NT2/D1 (cell line): ENCODE data around the gene TOPBP1.

Source experiments
- DNase-seq: peaks from one replicate; pipeline ENCODE4 v3.0.0-alpha.2; 2011; ENCODE audit warnings: low read depth, low spot score
- H3K27me3 ChIP-seq: 2 replicates; pipeline ENCODE4 v1.6.0; 2011; ENCODE audit warnings: mild to moderate bottlenecking; ENCODE audit not compliant: insufficient read length, insufficient read depth
- H3K36me3 ChIP-seq: 2 replicates; pipeline ENCODE4 v1.6.1; 2011; ENCODE audit warnings: mild to moderate bottlenecking, low read length, mixed read lengths; ENCODE audit not compliant: insufficient read depth, insufficient read length
- H3K4me1 ChIP-seq: 2 replicates; pipeline ENCODE4 v1.5.1; 2011; ENCODE audit not compliant: insufficient read depth, insufficient read length
- H3K4me3 ChIP-seq: 2 replicates; pipeline ENCODE4 v1.5.1; 2011; ENCODE audit warnings: low read depth; ENCODE audit not compliant: insufficient read length
- H3K9ac ChIP-seq: 2 replicates; pipeline ENCODE4 v1.6.0; 2011; ENCODE audit warnings: low read depth; ENCODE audit not compliant: insufficient read length
- H3K9me3 ChIP-seq: 2 replicates; pipeline ENCODE4 v1.5.1; 2011; ENCODE audit warnings: mild to moderate bottlenecking, low read length; ENCODE audit not compliant: insufficient read depth
- SUZ12 ChIP-seq: IDR thresholded peaks from 2 replicates; pipeline ENCODE4 v1.6.1; 2011; ENCODE audit not compliant: insufficient read length, insufficient read depth; ENCODE audit errors: extremely low read depth
- YY1 ChIP-seq: IDR thresholded peaks from 2 replicates; pipeline ENCODE4 v1.6.1; 2011; ENCODE audit not compliant: insufficient read length, insufficient read depth
- ZNF274 ChIP-seq: IDR thresholded peaks from 2 replicates; pipeline ENCODE4 v1.6.1; 2011; ENCODE audit warnings: mild to moderate bottlenecking, low read depth, low read length

The TOPBP1 gene

DNA sequence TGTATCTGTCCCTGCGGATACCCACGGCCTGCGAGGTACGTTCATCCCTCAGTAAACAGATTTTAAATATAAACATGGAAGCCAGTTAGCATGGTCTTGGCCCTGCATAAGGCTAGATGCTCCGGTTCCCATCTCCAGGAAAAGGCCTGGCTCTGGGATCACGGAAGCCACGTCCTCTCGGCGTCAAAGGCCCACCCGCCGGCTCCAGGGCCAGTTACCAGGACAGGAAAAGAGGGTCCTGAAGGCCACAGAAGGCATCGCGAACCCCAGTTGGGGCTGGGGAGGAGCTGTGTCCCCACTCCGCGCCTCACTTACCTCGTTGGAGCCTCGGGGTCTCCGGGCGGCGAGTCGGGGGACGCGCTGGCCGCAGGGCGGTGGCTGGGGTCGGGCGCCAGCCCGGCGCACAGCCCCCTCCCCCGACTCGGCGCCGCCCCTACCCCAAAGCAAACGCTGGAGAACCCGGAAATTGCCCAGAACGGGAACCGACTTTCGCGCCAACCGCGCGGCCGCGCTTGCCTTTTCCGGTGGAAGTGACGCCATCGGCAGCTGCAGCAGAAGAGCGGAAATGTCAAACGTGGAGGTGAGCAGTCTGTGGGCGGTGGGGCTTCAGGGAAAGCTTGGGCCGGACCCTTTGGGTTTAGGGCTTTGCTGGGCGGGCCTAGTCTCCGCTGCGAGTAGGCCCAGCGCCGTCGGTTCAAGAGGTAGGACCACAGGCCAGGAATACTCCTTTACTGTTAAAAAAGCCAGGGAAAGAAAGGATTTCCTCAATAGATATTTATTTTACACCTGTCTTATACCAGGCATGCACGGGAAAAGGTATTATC is at the start of gene TOPBP1:
Gene TOPBP1 (minus strand): TSS at position 488 of the 824 bp plus-strand sequence. CDS start 814 bp downstream, outside the sequence.
- TF ChIP-seq YY1, result no peak
- no peak for TF ChIP-seq SUZ12
- no peak for TF ChIP-seq ZNF274
- H3K4me3 ChIP-seq, result peak within 1 kb of the TSS; percentile 96
- peak within 1 kb of the TSS; percentile 99 for H3K9ac ChIP-seq
- peaks cover 40% of the 10 kb centered on the region for H3K36me3 ChIP-seq
- no peaks in the 10 kb centered on the region for H3K4me1 ChIP-seq
- peak; percentile 70 for DNase-seq
- no peaks in the 10 kb centered on the region for H3K9me3 ChIP-seq
- no peaks in the 10 kb centered on the region for H3K27me3 ChIP-seq

DNA sequence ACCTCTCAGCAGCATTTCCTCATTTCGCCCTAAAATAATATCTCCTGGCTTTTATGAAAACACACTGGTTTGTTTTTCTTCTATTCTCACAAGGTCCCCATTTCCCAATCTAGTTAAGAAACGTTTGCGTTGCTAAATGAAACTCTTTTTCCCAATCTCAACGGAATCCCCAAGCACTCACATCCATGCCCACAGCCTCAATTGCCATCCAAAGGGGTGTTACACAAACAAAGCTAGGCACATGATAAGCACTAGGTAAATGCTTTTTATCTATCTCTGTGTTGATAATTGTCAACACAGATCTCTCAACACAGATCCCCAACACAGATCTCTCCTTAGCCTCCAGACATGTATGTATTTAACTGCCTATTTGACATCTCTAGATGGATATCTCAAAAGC is 49.3 kb upstream of the TOPBP1 start:
- TF ChIP-seq SUZ12 (no peak), ZNF274 (no peak), YY1 (no peak)
- Histone ChIP-seq H3K9ac (no peak overlapping the region), H3K4me1 (no peaks in the 10 kb centered on the region), H3K9me3 (no peaks in the 10 kb centered on the region), H3K27me3 (peaks cover 2% of the 10 kb centered on the region), H3K4me3 (no peak overlapping the region), H3K36me3 (no peaks in the 10 kb centered on the region)
- DNase-seq, result no peak

DNA sequence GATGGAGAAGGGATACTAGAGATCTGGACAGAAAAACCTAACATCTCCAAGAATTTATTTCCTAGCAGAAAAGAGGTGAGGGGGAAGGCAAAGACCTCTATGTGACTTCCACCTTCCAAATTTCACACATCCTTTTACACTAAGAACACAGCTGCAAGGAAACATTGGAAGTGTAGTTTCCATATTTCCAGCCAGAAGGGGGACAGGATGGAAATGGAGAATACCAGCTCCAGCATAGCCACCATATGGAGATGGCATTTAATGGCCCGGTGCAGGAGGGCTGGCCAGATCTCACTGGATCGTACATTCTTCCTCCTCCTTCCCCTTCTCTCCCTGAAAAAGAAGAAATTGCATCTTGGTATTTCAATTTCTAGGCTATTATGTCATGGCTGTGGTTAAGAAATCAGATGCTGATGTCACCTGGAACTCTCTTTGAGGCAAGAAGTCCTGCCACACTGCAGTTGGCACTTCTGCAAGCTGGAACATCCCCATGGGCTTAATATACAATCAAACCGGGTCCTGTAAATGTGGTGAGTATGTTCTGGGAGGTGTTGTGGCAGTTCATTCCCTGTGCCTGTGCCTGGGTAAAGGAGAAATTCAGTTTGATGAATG is 47.5 kb upstream of the TOPBP1 start:
- no peaks in the 10 kb centered on the region for H3K36me3 ChIP-seq
- H3K9me3 ChIP-seq, result no peaks in the 10 kb centered on the region
- no peak overlapping the region for H3K9ac ChIP-seq
- H3K4me3 ChIP-seq, result no peak overlapping the region
- DNase-seq, result no peak
- TF ChIP-seq SUZ12 (no peak), YY1 (no peak), ZNF274 (no peak)
- peaks cover 2% of the 10 kb centered on the region for H3K27me3 ChIP-seq
- no peaks in the 10 kb centered on the region for H3K4me1 ChIP-seq

DNA sequence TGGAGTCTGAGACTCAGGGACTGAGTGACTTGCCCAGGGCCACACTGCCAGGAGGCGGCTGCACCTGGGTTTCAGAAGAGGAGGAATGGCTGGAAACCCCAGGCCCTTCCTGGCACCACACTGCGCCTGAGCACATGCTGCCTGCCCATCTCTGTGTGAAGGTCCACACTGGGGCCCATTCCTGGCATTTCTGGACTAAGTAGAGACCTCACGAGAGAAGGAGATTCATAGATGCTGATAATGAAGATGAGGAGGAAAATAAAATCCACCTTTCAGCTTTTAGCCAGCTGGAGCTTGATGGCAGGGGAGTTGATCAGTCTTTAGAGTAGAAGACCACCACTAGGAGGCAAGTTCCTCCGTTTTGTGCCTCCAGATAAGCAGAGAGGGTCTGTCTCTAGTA is 44.3 kb upstream of the TOPBP1 start:
- no peaks in the 10 kb centered on the region for H3K4me1 ChIP-seq
- TF ChIP-seq YY1 (no peak), SUZ12 (no peak), ZNF274 (no peak)
- DNase-seq, result no peak
- H3K27me3 ChIP-seq, result peaks cover 2% of the 10 kb centered on the region
- no peaks in the 10 kb centered on the region for H3K9me3 ChIP-seq
- no peaks in the 10 kb centered on the region for H3K36me3 ChIP-seq
- H3K4me3 ChIP-seq, result no peak overlapping the region
- H3K9ac ChIP-seq, result no peak overlapping the region

DNA sequence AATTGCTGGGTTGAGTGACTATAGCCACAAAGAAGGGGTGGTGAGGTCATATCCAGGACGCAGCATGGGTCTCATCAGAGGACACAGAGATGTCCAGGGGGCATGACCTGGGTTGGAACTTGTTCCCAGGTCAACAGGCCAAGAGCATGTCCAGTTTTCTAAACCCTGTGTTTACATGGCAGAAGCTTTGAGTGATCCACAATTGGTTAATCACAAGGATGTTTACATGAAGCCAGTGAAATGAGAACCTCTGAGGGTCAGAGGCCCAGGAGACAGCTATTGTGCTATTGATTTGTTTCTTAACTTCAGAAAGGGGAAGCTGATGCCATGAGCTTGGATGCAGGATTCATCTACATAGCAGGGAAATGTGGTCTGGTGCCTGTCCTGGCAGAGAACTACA is 42.2 kb upstream of the TOPBP1 start:
- DNase-seq, result no peak
- Histone ChIP-seq H3K36me3 (no peaks in the 10 kb centered on the region), H3K9ac (no peak overlapping the region), H3K9me3 (no peaks in the 10 kb centered on the region), H3K4me3 (no peak overlapping the region), H3K4me1 (no peaks in the 10 kb centered on the region), H3K27me3 (no peaks in the 10 kb centered on the region)
- TF ChIP-seq YY1 (no peak), SUZ12 (no peak), ZNF274 (no peak)

DNA sequence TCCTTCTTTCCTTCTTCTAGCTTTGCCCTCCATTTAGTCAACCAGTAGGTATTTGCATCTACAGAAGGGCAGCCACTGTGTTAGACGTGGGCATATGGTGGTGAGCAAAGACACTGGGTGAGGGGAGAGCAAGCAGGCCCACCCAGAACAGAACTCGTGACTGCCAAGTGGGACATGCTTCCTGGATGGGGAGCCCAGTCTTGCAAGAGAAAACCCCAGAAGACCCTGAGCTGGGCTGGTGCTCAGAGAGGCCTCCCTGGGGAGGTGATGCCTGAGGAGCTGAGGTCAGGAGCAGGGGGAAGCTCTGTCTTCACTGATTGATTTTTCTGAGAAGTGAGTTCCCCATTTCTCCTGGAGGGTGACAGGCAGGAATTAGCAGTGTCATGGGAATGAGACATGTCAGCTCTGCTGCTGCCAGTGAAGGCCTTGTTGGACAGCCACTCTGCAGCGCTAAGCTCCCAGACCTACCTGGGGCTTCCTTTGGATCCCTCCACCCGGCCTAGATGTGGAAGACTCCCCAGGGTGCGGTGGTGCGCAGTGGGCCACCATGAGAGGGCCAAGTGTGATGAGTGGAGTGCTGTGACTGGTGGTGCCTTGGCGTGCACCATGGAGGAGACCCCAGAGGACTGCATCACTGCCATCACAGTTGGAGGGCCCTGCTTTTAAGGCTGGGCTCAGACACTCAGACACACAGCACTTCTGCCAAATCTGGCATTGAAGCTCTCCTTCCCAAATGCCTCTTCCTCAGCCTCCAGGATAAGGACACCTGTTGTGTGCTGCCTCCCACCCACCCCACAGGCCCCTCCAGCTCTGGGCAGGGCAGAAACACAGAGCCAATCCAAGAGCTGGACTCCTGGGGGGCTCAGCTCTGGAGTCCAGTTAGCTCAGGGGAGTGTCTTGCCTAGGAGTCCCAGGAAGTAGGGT is 40.0 kb upstream of the TOPBP1 start:
- Histone ChIP-seq H3K9me3 (peaks cover 3% of the 10 kb centered on the region; the same call in 1 of the 2 replicates), H3K4me1 (no peaks in the 10 kb centered on the region), H3K9ac (no peak overlapping the region), H3K27me3 (no peaks in the 10 kb centered on the region), H3K4me3 (no peak overlapping the region), H3K36me3 (no peaks in the 10 kb centered on the region)
- DNase-seq, result no peak
- TF ChIP-seq SUZ12 (no peak), YY1 (no peak), ZNF274 (no peak)

DNA sequence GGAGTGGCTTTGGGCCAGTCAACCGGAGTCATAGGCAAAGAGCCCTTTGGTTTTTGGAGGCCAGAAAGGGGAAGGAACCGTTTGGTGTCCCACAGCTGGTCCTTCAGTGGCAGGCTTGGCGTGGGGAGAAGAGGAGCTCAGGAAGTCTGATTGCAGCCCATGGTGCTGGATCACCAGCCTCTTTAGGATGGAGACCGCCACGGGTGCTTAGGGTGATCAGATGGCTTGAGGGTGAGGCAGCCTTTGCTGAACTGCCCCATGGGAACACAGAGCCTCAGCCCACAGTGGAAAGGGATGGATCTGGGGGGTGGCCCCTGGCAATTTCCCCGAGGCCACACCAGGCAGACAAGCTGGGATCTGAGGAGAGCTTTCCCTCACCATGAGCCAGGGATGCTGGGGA is 38.6 kb upstream of the TOPBP1 start:
- no peaks in the 10 kb centered on the region for H3K27me3 ChIP-seq
- H3K9me3 ChIP-seq, result peaks cover 3% of the 10 kb centered on the region; the same call in 1 of the 2 replicates
- H3K4me3 ChIP-seq, result no peak overlapping the region
- H3K4me1 ChIP-seq, result no peaks in the 10 kb centered on the region
- no peaks in the 10 kb centered on the region for H3K36me3 ChIP-seq
- H3K9ac ChIP-seq, result no peak overlapping the region
- no peak for DNase-seq
- no peak for TF ChIP-seq ZNF274
- no peak for TF ChIP-seq YY1
- TF ChIP-seq SUZ12, result no peak
